ENCODE data around the gene FHIT.
"Not testable (repeated sequence)": the region's sequence is repeated elsewhere in the genome, so short reads cannot be mapped to it uniquely, and the experiment has no call there.

FHIT gene

DNA sequence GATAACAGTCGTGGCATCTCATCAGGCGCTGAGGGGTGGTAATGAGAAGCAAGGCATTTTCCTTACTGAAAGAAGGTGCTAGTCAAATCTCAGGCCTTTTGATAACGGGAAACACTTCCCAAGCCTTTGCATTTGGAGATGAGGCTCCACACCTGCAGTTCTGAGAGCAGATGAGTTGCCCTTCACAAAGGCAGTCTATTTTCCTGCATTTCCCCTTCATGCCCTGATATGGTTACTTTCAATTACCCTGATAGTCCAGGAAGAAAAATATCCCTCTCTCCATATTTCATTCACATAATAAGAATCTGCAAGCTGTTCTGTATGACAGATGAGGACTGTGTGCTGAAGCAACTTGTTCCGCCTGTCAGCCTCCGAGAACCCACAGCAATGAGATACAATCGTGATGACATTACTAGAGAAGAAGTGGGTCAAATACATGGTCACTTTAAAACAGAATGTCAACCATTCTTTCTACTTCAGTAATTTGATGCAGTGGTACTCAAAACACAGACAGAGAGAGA, 25.0 kb downstream of the FHIT start:
- no peak for DNase-seq

DNA sequence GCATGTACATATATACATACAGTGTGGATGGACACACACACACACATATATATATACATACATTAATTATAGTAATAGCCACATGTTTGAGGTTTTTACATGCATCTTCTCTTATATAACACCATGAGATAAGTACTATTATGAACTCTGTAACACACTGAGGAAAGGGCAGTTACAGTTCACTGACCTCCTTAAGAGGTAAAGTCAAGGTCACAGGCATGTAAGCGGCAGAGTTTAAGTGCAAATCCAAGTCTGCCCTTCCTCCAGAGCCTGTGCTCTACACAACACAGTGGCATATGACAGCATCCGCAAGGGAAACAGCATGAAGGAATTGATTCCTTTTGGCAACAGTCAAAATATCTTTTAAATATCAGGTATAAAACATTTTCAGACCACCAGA, 26.4 kb downstream of the FHIT start:
- DNase-seq: no peak

DNA sequence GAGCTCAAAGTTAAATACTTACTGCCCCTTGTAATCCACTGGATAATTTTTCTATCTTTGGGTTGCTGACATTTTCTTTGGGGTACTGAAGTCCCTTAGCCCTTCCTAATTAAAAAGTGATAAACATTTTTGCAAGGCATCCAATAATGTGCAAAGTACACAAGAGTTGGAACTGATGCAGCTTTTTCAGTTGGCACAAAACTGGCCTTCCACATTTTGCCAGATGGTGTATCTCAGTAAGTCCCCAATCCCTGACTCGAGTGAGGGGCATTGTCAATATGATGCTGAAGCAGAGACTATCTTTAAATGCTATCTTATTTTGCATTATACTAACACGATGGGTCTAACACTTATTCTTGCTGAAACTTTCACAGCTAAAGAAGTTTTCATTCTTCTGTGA, 27.8 kb downstream of the FHIT start:
- no peak for DNase-seq

DNA sequence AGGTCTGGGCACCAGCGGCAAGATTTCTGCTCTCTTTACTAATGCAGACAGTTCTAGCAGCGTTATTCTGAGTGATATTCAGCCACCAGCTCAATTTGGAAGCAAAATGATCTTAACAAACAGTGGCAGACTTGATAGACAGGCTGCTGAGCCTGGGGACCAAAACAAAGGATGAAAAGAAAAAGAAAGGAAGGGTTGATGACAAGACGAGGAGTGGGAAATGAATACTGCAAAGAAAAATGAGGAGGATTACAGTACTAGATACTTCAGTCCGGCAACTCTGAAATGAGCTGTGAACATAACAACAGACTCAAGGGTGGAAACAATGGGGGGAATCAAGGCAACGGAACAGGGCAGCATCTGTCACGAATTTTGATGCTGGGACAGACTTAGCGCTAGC, 28.8 kb downstream of the FHIT start:
- no peak for DNase-seq

DNA sequence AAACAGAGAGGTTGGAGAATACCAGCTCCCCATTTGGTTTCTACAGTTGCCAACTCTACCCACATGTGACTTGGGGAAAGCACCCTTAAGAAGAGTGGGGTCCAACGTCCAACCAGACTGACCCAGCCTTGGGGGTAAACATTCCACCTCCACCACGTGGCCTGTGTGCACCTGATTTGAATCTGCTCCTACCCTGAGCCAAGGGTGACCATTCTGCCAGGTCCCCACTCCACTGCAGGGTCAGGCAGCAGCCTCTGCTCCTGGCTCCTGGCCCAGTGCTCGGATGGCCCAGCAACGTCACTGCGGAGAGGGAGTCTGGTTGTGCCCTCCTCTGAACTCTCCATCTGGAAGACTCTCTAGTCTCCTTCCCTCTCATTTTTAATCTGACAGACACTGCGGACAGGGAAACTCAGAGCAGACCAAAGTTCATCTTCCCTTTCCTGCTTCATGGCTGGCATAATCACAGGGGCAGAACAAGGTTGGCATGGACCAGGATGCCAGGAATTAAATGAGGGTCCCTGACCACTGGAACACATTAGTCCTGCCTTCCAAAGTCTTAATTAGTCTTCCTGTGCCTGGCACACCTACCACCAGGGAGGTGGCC, 29.4 kb downstream of the FHIT start:
- DNase-seq: no peak

DNA sequence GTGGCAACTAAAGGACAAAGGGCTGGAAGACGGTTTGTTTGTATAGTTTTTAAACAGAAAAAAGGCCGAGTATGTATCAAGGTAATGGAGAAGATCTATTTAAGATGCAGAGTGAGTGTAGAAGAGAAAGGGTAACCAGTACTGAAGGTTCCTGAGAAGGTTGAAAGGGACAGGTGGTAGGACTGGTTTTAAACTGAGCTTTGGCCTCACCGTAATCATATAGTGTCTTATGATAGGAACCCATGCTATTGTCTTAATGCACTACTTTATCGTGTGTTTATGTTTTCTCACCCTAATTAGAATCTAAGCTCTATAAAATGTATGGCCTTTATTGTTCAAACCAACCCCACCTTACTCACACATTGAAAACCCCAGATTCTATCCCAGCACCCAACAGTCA, 32.7 kb downstream of the FHIT start:
- DNase-seq: no peak

- DNase-seq: not testable (repeated sequence)
Observed at GRCh38 chr3:61216171-61216570, 35.1 kb downstream of the FHIT start.

- no peak for DNase-seq
Observed at GRCh38 chr3:61202086-61202485, 49.2 kb downstream of the FHIT start.

DNA sequence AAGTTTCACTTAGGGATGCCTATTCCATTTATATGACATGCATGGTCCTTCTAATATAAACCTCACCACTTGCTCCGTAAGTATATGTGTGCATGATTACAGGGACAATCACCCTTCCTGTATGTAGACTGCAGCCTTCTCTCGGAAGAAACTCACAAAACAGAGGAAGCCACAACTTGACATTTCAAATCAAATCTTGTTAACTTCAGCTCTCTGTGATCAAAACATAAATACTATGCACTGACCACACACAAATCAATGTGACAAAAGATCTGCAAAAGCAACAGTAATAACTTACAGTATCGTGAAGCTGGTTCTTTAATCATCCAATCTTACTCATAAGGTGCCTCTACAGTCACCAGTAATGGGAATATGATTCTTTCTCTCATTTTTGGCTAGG, 50.2 kb downstream of the FHIT start:
- DNase-seq: no peak

GRCh38 chr3:61200270-61200669, 51.0 kb downstream of the FHIT start:
- DNase-seq: no peak

DNA sequence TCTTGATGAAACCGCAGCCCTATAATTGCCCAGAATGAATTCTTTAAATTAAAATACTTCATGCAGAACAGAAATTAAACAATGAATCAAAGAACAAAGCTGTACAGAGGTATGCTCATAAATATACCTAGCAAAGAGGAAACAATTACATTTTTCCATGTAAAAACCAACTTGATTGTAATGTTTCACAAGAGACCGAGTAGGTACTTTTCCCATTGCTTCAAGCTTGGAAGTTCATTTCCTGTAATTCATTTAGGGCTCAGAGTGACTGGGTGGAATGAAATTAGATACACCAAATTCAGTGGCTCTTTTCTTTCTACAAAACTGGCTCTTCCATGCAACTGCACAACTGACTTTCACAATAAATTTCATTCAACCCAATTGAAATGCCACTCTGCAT, 51.4 kb downstream of the FHIT start:
- DNase-seq: no peak

DNA sequence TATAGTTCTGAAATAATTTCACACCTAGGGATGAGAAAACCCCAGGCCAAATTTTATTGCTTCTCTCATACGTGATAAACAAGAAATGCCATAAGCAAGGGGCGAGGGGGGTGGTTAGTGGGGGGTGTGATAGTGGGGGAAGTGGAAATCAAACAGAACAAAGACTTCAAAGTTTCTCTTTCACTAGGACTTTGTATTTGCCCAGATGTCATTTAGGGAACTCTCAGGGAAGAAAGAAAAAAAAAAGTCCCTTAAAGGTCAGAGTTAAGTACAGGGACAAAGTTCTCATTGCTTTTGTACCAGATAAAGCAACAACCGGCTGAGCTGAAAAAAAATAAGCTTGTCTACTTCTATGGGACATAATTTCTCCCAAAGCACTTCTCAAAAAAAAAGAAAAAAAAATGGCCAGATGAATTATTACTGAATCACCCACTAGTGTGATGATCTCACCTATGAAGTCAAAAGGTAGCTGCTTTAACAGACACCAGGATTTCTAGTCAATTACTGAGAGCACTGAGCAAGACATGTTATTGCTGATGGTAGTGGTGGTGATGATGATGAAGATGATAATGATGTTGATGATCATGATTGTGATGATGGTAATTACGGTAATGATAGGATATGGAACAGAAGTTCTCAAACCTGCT, 56.2 kb downstream of the FHIT start:
- no peak for DNase-seq

DNA sequence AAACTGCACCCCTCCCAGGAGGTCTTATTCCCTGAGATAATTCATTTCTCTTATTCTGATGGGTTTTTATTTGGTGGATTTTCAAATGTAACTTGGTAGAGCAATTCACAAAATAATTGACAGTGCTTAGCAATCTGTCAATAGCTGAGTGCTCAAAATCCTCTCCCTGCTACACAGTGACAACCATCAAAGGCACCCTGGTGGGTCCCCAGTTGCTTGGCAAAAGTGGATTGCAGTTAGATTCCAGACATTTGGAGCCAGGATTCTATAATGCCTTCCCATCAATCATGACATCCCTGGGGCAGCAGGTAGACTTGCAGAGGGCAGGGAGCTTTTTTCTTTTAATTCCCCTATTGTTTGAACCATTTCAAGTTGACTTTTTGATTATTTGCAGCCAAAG, 59.0 kb downstream of the FHIT start:
- no peak for DNase-seq

DNA sequence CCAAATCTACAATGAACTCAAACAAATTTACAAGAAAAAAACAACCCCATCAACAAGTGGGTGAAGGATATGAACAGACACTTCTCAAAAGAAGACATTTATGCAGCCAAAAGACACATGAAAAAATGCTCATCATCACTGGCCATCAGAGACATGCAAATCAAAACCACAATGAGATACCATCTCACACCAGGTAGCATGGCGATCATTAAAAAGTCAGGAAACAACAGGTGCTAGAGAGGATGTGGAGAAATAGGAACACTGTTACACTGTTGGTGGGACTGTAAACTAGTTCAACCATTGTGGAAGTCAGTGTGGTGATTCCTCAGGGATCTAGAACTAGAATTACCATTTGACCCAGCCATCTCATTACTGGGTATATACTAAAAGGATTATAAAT, 61.0 kb downstream of the FHIT start:
- not testable (repeated sequence) for DNase-seq

- DNase-seq: no peak
Observed at GRCh38 chr3:61186030-61186429, 65.2 kb downstream of the FHIT start.

DNA sequence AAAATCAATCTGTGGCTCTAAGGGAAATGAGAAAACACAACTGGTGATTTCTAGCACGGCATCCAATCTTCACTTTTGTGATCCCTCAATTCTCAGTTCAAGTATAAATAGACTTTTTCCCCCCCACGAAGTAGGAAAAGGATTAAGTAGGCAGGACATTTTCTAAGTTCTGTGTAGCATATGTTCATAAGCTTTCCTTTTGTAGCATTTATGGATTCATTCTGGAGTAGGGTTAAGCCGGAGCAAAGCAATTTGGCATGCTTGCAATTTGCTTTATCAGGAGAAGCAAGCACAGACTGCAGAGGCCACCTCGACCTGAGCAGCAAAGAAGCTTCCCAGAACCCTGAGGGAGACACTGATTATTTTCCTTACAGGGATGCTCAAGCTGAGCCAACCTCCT, 66.3 kb downstream of the FHIT start:
- DNase-seq: no peak

DNA sequence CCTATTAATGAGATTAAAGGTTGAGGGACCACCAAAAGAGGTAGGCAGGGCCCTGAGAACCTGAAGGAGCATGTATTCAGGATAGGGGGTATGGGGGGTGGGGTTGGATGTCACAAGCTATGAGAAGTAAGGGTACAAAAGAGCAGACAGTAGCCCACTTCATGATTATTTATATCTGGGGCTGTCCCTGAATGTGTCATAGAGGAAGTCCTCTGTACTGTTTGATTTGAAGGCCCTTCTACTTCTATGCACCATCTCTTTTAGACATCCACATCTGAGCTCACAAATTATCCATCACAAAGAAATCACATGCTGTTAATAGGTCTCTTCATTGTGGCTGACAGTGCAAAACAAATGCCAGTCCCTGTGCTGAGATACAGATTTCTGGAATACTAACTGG, 68.6 kb downstream of the FHIT start:
- DNase-seq: no peak

GRCh38 chr3:61181874-61182273, 69.4 kb downstream of the FHIT start:
- peak in 1 of 5 donors; percentile 11 for DNase-seq

DNA sequence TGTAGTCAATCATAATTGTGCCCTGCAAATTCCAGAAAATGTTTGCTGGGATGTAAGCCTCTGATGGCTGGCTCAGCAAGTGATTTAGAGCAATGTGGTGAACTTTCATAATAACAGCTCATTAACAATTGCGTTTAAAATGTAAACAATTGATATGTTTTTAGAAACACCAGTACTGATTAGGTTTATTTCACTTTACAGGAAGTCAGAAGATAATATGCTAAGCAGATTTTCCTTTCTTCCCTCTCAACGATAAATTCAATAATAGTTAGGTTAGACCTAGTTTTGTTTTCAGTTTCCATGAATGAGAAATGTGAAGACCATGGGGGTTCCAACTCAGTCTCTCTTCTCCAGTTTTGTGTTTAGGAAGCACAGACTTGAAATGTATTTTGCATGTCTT, 71.0 kb downstream of the FHIT start:
- DNase-seq: no peak

DNA sequence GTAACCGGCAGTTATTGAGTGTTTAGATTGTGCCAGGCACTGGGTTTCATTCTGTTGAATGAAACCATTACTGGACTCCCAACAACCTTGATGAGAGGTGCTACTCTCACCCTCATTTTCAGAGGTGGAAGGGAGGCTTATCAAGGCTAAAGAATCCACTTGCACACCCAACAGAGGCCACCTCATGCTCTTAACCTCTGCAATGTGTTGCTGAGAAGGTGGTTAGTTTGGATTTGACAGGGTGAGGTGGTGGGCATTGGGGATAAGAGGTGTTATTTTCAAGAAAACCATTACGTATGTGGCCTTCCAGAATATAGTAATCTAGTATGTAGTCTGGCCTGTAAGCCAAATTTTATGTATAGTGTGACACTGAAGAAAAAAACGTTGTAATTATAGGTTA, 73.1 kb downstream of the FHIT start:
- no peak for DNase-seq

DNA sequence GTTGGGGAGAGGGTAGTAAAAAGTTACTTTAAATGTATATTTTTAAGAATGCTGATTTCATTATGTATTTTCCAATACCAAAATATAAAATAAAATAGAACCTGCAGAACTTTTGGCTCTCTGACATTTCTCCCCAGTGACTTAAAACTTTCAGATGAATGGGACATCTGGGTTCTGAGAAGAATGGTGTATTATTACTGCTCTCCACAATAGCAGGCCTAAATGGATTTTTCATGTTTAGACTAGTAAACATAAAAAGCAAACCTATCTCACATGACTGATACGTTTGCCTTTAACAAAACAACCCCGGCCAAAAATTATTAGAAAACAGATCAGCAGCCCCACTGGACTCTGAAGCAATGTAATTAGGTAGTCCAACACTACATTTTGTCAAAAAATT, 73.8 kb downstream of the FHIT start:
- DNase-seq: no peak

DNA sequence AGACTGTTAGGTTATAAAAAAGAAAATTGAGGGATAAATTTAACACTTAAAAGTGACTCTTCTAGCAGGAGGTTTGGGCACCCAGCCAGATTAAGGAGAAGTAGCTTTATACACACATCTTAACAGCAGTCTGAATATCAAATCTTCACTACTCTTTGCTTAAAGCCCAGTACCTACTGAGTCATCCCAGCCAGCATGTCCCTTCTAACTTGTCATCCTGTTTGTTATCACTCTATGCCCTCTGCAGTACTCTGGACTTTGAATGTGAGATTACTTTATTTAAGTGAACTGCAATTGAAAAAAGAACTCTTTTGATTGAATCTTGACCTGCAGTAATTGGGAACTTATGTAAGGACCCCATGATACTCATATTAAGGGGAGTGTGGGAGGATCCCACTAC, 77.6 kb downstream of the FHIT start:
- no peak for DNase-seq

GRCh38 chr3:61172684-61173083, 78.6 kb downstream of the FHIT start:
- no peak for DNase-seq

DNA sequence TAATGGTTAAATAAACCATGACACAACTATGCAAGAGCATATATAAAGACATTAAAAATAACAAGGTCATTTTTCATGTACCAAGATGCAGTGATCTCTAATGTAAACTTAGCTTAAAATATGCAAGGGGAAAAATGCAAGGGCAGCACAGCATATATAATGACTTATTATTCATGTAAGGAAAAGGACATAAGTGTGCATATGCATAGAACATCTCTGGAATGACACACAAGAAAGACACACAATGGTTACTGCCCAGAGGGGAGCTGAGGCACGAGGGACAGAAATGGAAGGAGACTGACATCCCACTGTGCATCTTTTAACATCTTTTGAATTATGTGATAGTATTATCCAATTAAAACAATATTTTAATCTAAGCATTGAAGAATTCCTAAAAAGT, 79.0 kb downstream of the FHIT start:
- no peak for DNase-seq

All from T-helper 1 cell (primary cell).